Kidney (tissue), 14 donors: Measurements from ENCODE around the gene RFX7. TPM values are rescaled to one million over a fixed set of nuclear protein-coding genes. Genes with fewer than 3 reads are reported as not detected.

ENCODE experiments used
- DNase-seq, 5 donors: peaks; one replicate each; pipeline ENCODE4 v3.0.0-alpha.2; 2013 to 2020
- FAIRE-seq: peaks from 2 replicates; lab custom pipeline; 2012; peaks lifted over from hg19 to GRCh38; lab: Jason Lieb, UNC
- H3K27ac ChIP-seq, 2 donors: one replicate each; pipeline ENCODE4 v1.7.0; 2013; ENCODE audit warnings: low read depth in 2 of 2, low read length in 2 of 2, inconsistent platforms in 1 of 2
- H3K27me3 ChIP-seq: one replicate; pipeline ENCODE4 v1.7.1; 2013; ENCODE audit warnings: low read length, inconsistent platforms; ENCODE audit not compliant: control insufficient read depth, insufficient read depth
- H3K36me3 ChIP-seq, 3 donors: one replicate each; pipeline versions ENCODE4 v1.7.0 to v1.7.1; 2013; ENCODE audit warnings: low read length in 3 of 3, control low read depth in 1 of 3, inconsistent platforms in 1 of 3; ENCODE audit not compliant: insufficient read depth in 3 of 3, control insufficient read depth in 2 of 3
- H3K4me1 ChIP-seq, 3 donors: one replicate each; pipeline versions ENCODE4 v1.7.0 to v1.7.1; 2013; ENCODE audit warnings: low read length in 3 of 3, inconsistent platforms in 1 of 3, low read depth in 1 of 3; ENCODE audit not compliant: control insufficient read depth in 2 of 3, insufficient read depth in 2 of 3
- H3K4me3 ChIP-seq, 3 donors: one replicate each; pipeline versions ENCODE4 v1.7.0 to v1.8.1; 2013; ENCODE audit warnings: low read length in 3 of 3, control low read depth in 1 of 3, inconsistent platforms in 1 of 3
- H3K9ac ChIP-seq, 3 donors: one replicate each; pipeline versions ENCODE4 v1.7.0 to v1.7.1; 2013; ENCODE audit warnings: low read length in 3 of 3, control low read depth in 1 of 3, inconsistent platforms in 1 of 3
- H3K9me3 ChIP-seq, 3 donors: one replicate each; pipeline versions ENCODE4 v1.7.0 to v1.7.1; 2013; ENCODE audit warnings: low read length in 3 of 3, control low read depth in 1 of 3, inconsistent platforms in 1 of 3; ENCODE audit not compliant: control insufficient read depth in 2 of 3, insufficient read depth in 1 of 3
- intact Hi-C: fragments of 100-400 bp; cut with DNase I; formaldehyde crosslinking; loops from one replicate; pipeline ENCODE4 v1.11.1; 2022
- polyA plus RNA-seq: library from polyadenylated mRNA; stranded (reverse); fragments of 350-450 nt; fragmentation: Illumina TruSeq; extraction: RNeasy Lipid Tissue Mini Kit (QIAGEN cat#74804); gene quantifications from one replicate; pipeline ENCODE4 v1.2.3, GENCODE V29; 2014; ENCODE audit warnings: low read depth, low replicate concordance; ENCODE audit not compliant: insufficient read depth
- total RNA-seq: library from RNA; stranded (reverse); fragmentation: NEBNext Ultra II Directional; extraction: Animal tissue kit (Norgen Biotek cat#: 25700); gene quantifications from one replicate; pipeline ENCODE4 v1.2.1, GENCODE V29; 2021
- TF ChIP-seq, protein P1 (sequence below): IDR thresholded peaks from 3 replicates; pipeline ENCODE4 v1.5.1; 2012; ENCODE audit warnings: mild to moderate bottlenecking, moderate library complexity, borderline replicate concordance; ENCODE audit not compliant: insufficient read depth; ENCODE audit errors: extremely low read depth
- donor health status: control.
- donor health status: control.
- donor health status: control.
- donor health status: control.
- donor health status: control.
- donor health status: DM: yes; HTN: yes; CAD: no.
- donor health status: Normal renal cell carcinoma (clear cell type).

The RFX7 gene
- total and polyA plus RNA-seq, 2 donors from 2014 or later = 1.6 to 15.2 TPM

DNA sequence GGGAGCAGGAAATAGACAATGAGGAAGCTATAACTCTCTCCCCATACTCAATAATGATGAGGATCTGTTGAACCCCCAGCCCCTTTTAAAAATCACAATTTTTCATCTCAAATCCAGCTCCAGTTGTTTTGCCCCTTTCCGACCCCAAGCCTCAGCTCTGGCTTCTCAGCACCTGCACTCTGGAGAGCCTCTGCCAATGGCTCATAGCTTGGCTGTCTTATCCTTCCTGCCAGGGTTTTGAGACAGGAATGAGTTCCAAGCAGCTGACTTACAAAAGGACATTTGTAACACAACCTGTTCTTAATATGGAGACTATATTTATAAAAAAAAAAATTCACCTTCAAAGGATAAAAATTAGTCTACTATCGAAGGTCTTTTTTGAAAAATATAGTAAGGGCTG, 144.4 kb downstream of the RFX7 start:
- peaks cover 7 to 25% (median 19%) of the 10 kb centered on the region in 3 donors for H3K36me3 ChIP-seq
- TF ChIP-seq, protein P1, sequence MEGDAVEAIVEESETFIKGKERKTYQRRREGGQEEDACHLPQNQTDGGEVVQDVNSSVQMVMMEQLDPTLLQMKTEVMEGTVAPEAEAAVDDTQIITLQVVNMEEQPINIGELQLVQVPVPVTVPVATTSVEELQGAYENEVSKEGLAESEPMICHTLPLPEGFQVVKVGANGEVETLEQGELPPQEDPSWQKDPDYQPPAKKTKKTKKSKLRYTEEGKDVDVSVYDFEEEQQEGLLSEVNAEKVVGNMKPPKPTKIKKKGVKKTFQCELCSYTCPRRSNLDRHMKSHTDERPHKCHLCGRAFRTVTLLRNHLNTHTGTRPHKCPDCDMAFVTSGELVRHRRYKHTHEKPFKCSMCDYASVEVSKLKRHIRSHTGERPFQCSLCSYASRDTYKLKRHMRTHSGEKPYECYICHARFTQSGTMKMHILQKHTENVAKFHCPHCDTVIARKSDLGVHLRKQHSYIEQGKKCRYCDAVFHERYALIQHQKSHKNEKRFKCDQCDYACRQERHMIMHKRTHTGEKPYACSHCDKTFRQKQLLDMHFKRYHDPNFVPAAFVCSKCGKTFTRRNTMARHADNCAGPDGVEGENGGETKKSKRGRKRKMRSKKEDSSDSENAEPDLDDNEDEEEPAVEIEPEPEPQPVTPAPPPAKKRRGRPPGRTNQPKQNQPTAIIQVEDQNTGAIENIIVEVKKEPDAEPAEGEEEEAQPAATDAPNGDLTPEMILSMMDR = no peak
- FAIRE-seq (no peak), DNase-seq (no peak)
- no peaks in the 10 kb centered on the region for H3K9me3 ChIP-seq
- no peak overlapping the region for H3K9ac ChIP-seq
- H3K4me1 ChIP-seq = no peaks in the 10 kb centered on the region
- H3K27me3 ChIP-seq = no peaks in the 10 kb centered on the region
- intact Hi-C loops = no loop called here
- no peak overlapping the region for H3K4me3 ChIP-seq
- H3K27ac ChIP-seq = no peak overlapping the region

DNA sequence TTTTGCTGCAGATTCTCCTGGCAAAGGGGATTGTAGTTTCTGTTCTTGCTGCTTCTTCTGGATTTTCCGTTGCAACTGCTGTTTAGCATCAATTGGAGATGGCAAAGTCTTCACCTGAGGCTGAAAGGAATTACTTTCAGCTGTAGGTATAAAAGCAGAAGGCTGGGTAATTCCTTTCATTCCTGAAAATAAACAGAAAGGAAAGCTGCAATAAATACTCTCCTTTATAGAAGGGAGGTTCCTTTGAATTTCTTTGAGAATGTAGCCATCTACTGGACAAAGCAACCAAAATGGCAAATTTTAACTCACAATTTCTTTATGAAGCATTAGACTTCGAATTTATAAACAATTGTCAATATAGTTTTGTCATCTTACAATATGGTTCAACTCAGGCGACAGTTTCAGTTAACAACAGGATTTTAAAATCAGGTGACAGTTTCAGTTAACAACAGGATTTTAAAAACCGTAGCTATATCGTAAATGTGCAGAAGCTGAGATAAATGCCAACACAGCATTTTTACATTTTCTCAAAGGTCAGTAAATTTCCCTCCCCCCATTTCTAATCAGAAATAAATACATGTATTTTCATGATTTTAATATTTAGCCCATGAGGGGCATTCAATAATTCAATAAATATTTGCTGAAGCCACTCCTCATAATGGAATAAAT, 145.3 kb downstream of the RFX7 start:
- no peak for FAIRE-seq
- no peak overlapping the region for H3K27ac ChIP-seq
- no peaks in the 10 kb centered on the region for H3K4me1 ChIP-seq
- no peak overlapping the region for H3K4me3 ChIP-seq
- intact Hi-C loops = no loop called here
- DNase-seq = no peak
- H3K9me3 ChIP-seq = no peaks in the 10 kb centered on the region
- peaks cover 11 to 28% (median 26%) of the 10 kb centered on the region in 3 donors for H3K36me3 ChIP-seq
- no peaks in the 10 kb centered on the region for H3K27me3 ChIP-seq
- TF ChIP-seq, protein P1 = no peak
- no peak overlapping the region for H3K9ac ChIP-seq

DNA sequence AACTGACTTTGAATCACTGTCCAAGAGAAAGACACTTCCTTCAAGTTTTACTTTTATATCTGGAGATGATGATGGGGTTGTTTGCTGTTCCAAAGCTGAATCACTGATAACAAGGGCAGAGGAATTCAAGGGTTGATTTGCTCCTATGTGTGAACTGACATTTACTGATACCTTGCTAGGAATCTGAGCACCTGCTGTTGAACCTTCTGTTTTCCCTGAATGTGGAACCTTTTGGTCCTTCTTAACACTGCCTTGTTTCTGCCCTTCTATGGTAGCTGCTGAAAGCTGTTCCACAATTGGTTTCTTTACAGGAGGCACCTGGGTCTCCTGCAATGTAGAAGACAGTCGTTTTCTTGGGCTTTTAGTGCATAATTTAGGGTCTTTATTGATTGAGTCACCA, 148.3 kb downstream of the RFX7 start:
- TF ChIP-seq, protein P1 = no peak
- no peaks in the 10 kb centered on the region for H3K9me3 ChIP-seq
- H3K4me3 ChIP-seq = no peak overlapping the region
- FAIRE-seq = no peak
- no peaks in the 10 kb centered on the region for H3K27me3 ChIP-seq
- no peak for DNase-seq
- H3K4me1 ChIP-seq = no peaks in the 10 kb centered on the region
- no peak overlapping the region for H3K9ac ChIP-seq
- intact Hi-C loops = no loop called here
- H3K36me3 ChIP-seq = peaks cover 11 to 29% (median 24%) of the 10 kb centered on the region in 3 donors
- H3K27ac ChIP-seq = no peak overlapping the region
